Measurements from ENCODE around the gene KRTAP21-3.

KRTAP21-3 gene

GRCh38 chr21:30672985-30673650, 45.5 kb downstream of the KRTAP21-3 start:
- no peak overlapping the region for H3K27ac ChIP-seq
- TF ChIP-seq CTCF (IDR thresholded peaks at IDR 0.05), result no peak
- no peak for TF ChIP-seq ZFX (IDR thresholded peaks at IDR 0.05; ENCODE audit: borderline replicate concordance)

- TF ChIP-seq CTCF (IDR thresholded peaks at IDR 0.05) (no peak), ZFX (IDR thresholded peaks at IDR 0.05; ENCODE audit: borderline replicate concordance) (no peak)
- H3K27ac ChIP-seq, result no peak overlapping the region
Measured at GRCh38 chr21:30668776-30669175, 49.8 kb downstream of the KRTAP21-3 start.
